ENCODE measurements around the gene ERVW-1. TPM values are rescaled to one million over a fixed set of nuclear protein-coding genes. Genes with fewer than 3 reads are reported as not detected.
"Not testable (repeated sequence)": the region's sequence is repeated elsewhere in the genome, so short reads cannot be mapped to it uniquely, and the experiment has no call there.

ERVW-1 gene
- total RNA-seq, 1 donor from 2014 or later = not detected

DNA sequence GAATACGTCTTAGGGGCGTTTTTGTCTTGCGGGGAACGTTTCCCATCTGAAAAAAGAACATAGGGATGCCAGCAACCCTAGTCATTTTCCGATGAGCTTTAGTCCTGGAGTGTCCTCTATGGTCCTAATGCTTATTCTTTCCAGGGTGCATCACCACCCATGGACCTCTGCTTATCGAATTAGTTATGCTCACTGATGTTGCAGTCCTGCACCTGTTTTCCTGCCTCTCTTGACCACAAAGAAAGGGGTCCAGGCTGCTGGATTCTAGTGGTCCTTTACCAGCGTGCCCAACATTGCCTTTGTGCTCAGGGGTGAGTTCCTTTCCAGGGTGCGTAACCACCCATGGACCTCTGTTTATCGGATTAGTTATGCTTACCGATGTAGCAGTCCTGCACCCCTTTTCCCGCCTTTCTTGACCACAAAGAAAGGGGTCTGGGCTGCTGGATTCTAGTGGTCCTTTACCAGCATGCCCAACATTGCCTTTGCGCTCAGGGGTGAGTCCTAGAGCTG lies 2.4 kb downstream of the ERVW-1 start:
- not testable (repeated sequence) for DNase-seq (ENCODE audit: low spot score)

- not testable (repeated sequence) for DNase-seq (ENCODE audit: low spot score)
These were observed 3.8 kb downstream of the ERVW-1 start for GRCh38 chr7:92473989-92474388.

- DNase-seq (ENCODE audit: low spot score) = not testable (repeated sequence)
These were observed 9.2 kb downstream of the ERVW-1 start for GRCh38 chr7:92468589-92468988.

DNA sequence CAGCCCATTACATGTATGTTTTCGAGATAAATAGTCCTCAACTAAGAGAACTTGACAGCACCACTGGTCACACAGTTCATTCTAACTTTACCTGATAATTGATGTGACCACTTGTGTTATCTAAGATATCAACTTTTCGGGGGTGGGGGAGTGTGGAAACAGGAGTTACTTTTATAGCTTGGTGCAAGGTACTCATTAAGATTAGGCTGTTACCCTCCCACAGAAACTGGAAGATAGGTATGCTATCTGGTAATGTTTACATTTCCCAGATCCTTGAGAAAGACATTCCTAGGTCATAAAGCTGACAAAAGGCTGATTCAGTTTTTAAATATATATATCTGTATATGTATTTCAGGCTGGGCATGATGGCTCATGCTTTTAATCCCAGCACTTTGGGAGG lies 11.1 kb downstream of the ERVW-1 start:
- no peak for DNase-seq (ENCODE audit: low spot score)

- DNase-seq (ENCODE audit: low spot score) = no peak
These were observed 13.2 kb downstream of the ERVW-1 start for GRCh38 chr7:92464515-92464914.

GRCh38 chr7:92462560-92462959 lies 15.2 kb downstream of the ERVW-1 start:
- DNase-seq (ENCODE audit: low spot score) = no peak

DNA sequence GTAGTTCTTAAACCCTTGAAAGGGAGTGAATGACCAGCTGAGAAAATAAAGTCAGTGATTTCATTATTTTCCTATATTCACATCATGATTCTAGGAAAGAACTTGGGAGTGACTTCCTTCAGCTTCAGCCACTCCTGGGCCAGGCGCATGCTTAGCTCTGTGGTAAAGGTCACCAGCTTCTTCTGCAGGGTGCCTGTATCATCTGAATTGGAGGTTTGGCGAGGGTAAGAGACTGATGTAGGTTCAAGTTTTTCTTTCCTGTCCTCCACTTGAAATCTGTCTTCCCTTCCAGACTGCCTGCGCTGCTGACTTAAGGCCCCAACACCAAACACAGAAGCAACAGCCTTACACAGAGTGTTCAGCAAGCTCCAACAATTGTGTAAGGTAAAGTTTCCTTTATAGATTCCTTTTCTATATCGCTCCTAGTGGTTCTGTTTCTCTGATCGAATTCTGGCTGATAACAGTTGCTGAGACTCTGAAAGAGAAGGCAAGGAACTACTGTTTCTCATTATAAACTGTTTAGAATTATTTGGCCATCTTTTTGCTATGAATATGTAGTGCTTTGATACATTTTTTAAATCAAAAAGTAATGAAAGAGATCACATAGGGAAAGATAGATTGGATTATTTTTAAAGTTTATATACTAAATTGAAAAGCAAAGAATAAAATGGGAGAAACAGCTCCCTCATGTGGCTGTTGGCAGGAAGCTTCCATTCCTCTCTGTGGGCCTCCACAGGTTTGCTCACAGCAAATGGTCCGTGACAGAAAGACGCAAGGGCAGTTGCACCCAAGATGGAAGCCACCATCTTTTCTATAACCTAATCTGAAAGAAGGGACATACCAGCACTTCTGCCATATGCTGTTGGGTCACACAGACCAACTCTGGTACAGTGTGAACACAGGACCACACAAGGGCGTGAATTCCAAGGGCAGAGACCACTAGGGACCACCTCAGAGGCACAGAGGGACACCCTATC lies 16.4 kb downstream of the ERVW-1 start:
- DNase-seq (ENCODE audit: low spot score) = no peak

DNA sequence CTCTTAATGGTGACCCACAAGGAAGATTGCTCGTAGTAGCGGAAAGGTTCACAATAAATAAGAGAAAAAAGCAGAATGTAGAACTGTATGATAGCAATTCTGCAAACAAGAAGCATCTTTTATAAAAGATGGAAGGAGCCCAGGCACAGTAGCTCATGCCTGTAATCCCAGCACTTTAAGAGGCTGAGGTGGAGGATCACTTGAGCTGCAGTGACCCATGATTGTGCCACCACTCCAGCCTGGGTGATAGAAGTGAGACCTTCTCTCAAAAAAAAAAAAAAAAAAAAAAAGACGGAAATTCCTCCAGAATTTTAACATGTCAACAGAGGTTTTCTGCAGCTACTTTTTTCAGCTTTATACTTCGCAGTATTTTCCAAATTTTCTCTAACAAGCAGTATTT lies 17.2 kb downstream of the ERVW-1 start:
- no peak for DNase-seq (ENCODE audit: low spot score)

DNA sequence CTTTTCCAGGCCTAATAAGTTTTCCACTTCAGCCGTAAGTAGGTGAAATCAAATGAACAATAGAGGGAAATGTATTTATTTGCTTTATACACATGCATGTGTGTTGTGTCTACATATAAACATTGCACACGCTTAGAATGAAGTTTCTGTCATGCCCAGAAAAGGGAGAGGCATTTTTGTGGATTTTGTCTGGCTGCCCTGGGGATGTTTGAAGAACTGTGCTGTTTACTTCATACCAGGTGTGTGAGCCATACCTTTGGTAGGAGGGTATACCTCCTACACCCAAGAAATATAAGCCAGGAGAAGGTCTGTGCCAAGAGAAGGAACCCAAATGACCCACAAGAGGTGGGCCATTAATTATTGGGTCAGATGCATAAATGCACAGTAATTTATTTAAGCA lies 17.6 kb downstream of the ERVW-1 start:
- DNase-seq (ENCODE audit: low spot score) = no peak

DNA sequence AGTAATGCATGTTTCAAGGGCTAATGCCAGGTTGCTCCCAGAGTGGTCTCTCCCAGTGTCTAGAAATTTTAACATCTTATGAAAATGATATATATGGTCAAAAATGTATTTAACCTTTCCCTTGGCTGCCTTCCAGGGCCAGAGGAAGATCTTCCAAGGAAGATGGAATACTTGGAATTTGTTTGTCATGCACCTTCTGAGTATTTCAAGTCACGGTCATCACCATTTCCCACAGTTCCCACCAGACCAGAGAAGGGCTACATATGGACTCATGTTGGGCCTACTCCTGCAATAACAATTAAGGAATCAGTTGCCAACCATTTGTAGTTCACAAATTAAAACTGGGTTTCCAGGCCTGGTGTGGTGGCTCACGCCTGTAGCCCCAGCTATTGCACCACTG lies 21.5 kb downstream of the ERVW-1 start:
- DNase-seq (ENCODE audit: low spot score) = no peak

DNA sequence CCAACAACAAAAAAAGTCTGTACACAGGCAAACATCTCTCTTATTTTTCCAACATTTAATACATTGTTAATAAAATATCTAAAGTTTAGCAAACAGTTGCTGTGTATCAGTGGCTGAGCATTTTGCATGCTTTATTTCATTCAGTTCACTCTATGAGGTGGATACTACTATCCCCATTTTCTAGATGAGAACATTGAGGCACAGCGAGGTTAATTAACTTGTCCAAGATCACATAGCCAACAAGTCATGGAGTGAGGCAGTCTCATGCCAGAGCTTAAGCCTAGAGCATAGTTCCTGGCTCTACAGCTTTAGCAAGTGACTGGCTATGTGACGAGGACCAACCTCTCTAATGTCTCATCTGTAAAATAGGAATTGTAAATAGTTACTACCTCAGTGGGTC lies 26.1 kb downstream of the ERVW-1 start:
- no peak for DNase-seq (ENCODE audit: low spot score)

DNA sequence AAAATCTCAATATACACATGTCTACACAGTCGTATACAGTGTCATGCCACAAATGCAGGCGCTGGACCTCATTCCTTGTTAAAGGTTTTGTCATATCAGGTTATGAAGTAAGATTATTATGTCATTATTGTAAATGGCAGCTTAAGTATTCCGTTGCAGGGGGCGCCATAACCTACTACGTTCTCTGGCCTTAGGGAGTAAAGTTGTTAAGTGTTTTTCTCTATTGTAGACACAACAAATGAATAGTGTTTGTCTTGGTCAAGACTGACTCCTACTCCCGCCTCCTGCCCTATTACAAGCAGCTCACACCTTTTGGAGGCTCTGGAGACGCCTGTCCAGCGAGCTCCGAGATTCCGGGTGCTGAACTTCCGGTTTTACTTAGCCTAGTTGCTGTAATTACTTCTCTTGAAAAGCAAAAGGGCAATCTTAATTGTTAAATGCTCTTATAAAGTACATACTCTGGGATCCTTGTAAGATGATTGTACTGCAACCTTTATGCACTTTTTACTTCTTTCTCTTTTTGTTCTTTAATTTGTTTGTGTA lies 29.5 kb downstream of the ERVW-1 start:
- no peak for DNase-seq (ENCODE audit: low spot score)

DNA sequence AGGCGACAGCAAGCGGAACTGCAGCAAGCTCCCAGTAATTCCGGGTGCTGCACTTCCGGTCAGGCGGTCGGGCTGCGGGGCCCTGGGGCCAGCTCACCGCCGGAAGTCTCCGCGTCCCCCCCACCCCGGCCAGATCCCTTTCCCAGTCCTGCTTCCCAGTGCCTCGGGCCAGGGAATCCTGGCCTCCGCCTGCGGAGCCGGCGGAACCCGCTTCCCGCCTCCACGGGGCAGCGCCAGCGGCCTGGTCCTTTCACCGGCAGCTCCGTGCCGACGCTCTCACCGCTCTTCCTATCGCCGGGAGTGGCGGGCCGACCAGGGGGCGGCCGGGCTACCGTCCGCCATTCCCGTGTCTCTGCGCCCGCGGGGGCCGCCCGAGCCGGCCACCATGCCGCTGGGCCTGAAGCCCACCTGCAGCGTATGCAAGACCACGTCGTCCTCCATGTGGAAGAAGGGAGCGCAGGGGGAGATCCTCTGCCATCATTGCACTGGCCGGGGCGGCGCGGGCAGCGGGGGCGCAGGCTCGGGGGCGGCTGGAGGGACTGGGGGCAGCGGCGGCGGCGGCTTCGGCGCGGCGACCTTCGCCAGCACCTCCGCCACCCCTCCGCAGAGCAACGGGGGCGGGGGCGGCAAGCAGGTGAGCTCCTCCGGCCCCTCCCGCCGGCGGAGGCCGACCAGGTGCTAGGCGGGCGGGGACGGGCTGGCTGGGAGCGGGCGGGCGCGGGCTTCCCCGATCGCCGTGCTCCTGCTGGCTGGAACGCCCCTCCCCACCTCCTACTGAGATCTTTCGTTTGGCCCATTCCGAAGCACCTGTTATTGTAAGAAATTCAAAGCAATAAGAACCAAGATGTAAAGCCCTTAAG lies 30.2 kb downstream of the ERVW-1 start, which contains the start of gene GATAD1:
TSS of gene GATAD1 (plus strand) at position 138 of the 860 bp plus-strand sequence. CDS start at position 386, 248 bp downstream.
- DNase-seq (ENCODE audit: low spot score) = peak; percentile 97

- no peak for DNase-seq (ENCODE audit: low spot score)
These were observed 30.8 kb downstream of the ERVW-1 start for GRCh38 chr7:92446869-92447344.

- DNase-seq (ENCODE audit: low spot score) = not testable (repeated sequence)
These were observed 35.0 kb downstream of the ERVW-1 start for GRCh38 chr7:92442720-92443119.

DNA sequence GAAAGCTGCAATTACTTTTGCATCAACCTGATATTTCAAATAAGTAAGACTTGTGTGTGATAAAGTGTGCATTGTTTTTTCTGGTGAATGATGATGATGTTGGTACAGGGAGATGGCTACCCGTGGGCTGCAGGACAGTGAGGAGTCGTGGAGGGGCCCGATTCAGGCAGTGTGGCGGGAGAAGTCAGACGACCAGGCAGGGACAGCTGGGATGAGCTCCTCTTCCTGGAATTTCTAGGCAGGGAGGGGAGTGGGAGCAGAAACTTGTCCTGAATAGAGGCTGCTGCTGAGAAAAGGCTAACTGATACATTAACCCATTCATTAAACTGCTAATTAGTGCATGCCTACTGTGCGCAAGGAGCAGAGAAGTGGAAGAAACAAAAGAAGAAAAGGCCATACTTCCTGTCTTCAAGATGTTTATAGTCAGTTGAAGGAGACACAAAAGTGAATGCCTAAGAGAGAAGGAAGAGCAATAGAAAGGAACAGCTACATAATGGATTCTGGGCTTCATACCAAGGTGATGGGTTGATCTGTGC lies 39.7 kb downstream of the ERVW-1 start:
- DNase-seq (ENCODE audit: low spot score) = no peak

GRCh38 chr7:92436612-92437445 lies 40.9 kb downstream of the ERVW-1 start:
- no peak for DNase-seq (ENCODE audit: low spot score)

- DNase-seq (ENCODE audit: low spot score) = no peak
These were observed 42.2 kb downstream of the ERVW-1 start for GRCh38 chr7:92435542-92435941.

DNA sequence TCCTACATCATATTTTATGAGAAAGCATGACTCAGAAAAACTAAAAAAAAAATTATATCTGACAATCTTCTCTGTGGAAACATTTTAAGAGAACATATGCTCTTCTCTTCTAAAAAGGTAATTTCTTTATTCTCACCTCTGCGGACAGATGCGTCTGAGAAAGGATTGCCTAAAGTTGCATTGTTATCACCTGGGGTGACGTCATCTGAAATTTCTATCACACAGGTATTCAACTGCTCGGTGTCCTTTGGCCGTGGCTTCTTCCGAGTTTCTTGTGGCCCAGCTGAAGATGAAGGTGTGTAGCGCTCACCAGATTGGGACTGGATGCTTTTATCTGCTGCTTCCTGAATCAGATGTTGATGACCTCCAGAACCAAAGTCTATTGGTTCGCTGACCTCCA lies 44.7 kb downstream of the ERVW-1 start:
- DNase-seq (ENCODE audit: low spot score) = no peak

Measured in mesenteric fat pad (tissue), 1 donor.